ENCODE measurements around the gene PTGR2. TPM values are rescaled to one million over a fixed set of nuclear protein-coding genes. Genes with fewer than 3 reads are reported as not detected.
A peak's percentile ranks its signal among the peaks of the same experiment; 100 is the strongest.

Gene PTGR2
- 16.2 TPM for polyA plus RNA-seq
- long read RNA-seq, donor 1: 0 reads
- long read RNA-seq, donor 2, transcript PTGR2-205 (10 exons, 3,851 nt): major isoform, 5 of 6 reads
- long read RNA-seq, donor 2, partial matches to known transcripts: 0 of 6 reads
- long read RNA-seq, donor 2, other reads (novel, unspliced or antisense): 0 of 6 reads
- long read RNA-seq, donor 3: 0 reads
- long read RNA-seq, donor 4: 0 reads
- long read RNA-seq, donor 5, partial matches to known transcripts: 0 of 2 reads
- long read RNA-seq, donor 5, other reads (novel, unspliced or antisense): 0 of 2 reads
- long read RNA-seq, donor 6, partial matches to known transcripts: 0 of 3 reads
- long read RNA-seq, donor 6, other reads (novel, unspliced or antisense): 0 of 3 reads
- long read RNA-seq, donor 7, partial matches to known transcripts: 0 of 2 reads
- long read RNA-seq, donor 7, other reads (novel, unspliced or antisense): 0 of 2 reads
- long read RNA-seq, donor 8, partial matches to known transcripts: 0 of 2 reads
- long read RNA-seq, donor 8, other reads (novel, unspliced or antisense): 0 of 2 reads
- long read RNA-seq, donor 9, partial matches to known transcripts: 0 of 4 reads
- long read RNA-seq, donor 9, other reads (novel, unspliced or antisense): 0 of 4 reads
- long read RNA-seq, donor 10, partial matches to known transcripts: 0 of 2 reads
- long read RNA-seq, donor 10, other reads (novel, unspliced or antisense): 0 of 2 reads
- long read RNA-seq, donor 11, partial matches to known transcripts: 0 of 2 reads
- long read RNA-seq, donor 11, other reads (novel, unspliced or antisense): 0 of 2 reads

DNA sequence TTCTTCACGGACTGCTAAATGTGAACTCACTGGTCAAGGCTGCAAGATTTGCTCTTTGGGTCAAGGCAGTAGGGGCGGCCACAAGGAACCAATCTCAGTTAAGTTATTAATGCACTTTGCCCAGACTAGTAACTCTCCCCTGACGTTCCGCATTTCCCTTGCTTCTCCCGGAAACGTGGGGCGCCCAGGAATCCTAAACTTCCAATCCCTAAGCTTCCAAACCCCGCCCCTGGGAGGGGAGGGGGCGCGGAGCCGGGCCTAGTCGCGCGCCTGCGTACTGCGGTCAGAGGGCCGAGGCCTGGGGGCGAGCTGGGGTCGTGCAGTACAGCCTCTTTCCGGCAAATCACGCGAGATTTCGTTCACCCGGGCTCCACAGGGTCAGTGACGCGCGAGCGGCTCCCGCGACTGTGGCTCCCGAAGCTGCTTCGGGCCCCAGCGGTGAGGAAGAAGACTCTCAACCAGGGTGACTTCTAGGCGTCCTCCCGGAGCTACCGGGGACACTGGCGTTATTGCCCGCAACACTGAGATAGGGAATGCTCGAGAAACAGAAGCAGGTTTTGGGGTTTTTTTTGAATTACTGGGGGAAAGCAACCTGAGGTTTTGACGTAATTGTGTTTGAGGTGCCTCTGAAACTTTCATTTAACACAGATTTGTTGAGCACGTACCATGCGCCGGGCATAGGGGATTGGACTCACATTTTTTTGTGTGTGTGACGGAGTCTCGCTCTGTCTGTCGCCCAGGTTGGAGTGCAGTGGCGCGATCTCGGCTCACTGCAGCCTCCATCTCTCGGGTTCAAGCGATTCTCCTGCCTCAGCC lies at the start of gene PTGR2:
Gene PTGR2 (plus strand): TSS at position 265 of the 816 bp plus-strand sequence. CDS start 7,032 bp downstream, outside the sequence.
- H3K4me1 ChIP-seq (ENCODE audit: control insufficient read depth, insufficient read depth, low read length): peaks cover 23% of the 10 kb centered on the region
- whole genome bisulfite sequencing (ENCODE audit: insufficient coverage, low lambda C conversion rate): no CpG with 5 or more reads among the region's 51 CpGs
- DNase-seq: peak; percentile 96 to 99
- H3K27me3 ChIP-seq (ENCODE audit: control insufficient read depth, insufficient read depth, low read length): no peaks in the 10 kb centered on the region
- H3K27ac ChIP-seq (ENCODE audit: low read length): peak within 1 kb of the TSS; percentile 95
- H3K36me3 ChIP-seq (ENCODE audit: control insufficient read depth, insufficient read depth, low read length): no peaks in the 10 kb centered on the region
- H3K4me3 ChIP-seq (ENCODE audit: low read length): peak within 1 kb of the TSS; percentile 74
- no peaks in the 10 kb centered on the region for H3K9me3 ChIP-seq (ENCODE audit: control insufficient read depth, low read depth, low read length)

DNA sequence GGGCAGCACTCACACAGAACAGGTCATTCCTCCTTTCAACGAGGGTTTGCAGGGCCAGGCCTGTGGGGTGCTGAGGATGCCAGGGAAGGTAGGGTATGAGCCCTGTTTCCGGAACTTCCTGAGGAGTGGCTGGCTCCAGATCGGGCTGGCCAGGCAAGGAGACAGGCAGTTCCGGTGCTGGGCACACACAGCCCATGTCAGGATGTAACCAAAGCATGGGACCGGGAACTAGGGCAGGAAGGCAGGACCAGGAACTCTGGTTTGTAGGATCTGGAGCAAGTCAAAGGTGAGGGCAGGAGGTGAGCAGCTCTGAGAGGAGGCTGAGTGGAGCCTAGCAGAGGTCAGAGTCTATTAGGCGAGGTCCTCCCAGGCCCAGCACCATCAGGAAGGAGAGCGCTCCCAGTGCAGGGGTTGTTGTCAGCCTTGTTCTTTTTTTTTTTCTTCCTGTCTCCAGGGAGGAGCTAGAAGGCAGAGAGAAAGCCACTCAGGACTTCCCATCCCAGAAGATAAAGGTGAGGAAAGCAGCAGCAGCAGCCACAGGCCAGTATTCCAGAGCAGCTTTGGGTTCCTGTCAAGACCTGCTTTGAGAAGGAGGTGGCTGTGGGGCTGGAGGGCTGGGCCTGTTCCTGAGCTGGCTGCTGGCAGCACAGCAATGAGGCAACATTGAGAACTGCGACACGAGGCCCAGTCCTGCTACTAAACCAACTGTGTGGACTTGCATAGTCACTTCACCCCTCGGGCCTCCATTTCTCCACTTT lies 49.0 kb upstream of the PTGR2 start:
- peak; percentile 86 to 94 for DNase-seq
- H3K27me3 ChIP-seq (ENCODE audit: control insufficient read depth, insufficient read depth, low read length): no peaks in the 10 kb centered on the region
- WGBS (ENCODE audit: insufficient coverage, low lambda C conversion rate): no CpG with 5 or more reads among the region's 10 CpGs
- no peaks in the 10 kb centered on the region for H3K9me3 ChIP-seq (ENCODE audit: control insufficient read depth, low read depth, low read length)
- peaks cover 13% of the 10 kb centered on the region for H3K4me1 ChIP-seq (ENCODE audit: control insufficient read depth, insufficient read depth, low read length)
- no peaks in the 10 kb centered on the region for H3K36me3 ChIP-seq (ENCODE audit: control insufficient read depth, insufficient read depth, low read length)
- peak overlapping the region; percentile 80 for H3K27ac ChIP-seq (ENCODE audit: low read length)
- no peak overlapping the region for H3K4me3 ChIP-seq (ENCODE audit: low read length)

DNA sequence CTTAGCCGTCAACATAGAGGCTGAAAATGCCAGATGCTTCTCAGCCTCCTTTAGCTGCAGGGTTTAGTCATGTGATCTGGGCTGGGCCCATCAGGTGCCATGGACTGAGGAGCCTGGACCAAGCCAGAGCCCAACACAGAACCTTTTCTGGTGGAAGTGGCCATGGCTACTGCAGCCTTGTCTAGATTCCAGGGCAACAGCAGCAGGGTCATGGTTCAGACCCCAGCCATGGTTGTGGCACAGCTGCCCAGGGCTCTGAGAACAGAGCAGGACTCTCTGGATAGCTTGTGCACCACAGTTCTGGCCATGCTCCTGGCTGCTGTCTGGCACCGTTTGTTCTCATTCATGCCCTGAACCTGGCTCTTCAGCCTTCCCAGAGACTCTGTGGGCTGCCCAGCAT lies 47.0 kb upstream of the PTGR2 start:
- WGBS (ENCODE audit: insufficient coverage, low lambda C conversion rate): no CpG with 5 or more reads among the region's 2 CpGs
- Histone ChIP-seq H3K36me3 (ENCODE audit: control insufficient read depth, insufficient read depth, low read length) (no peaks in the 10 kb centered on the region), H3K9me3 (ENCODE audit: control insufficient read depth, low read depth, low read length) (no peaks in the 10 kb centered on the region), H3K27ac (ENCODE audit: low read length) (no peak overlapping the region), H3K27me3 (ENCODE audit: control insufficient read depth, insufficient read depth, low read length) (no peaks in the 10 kb centered on the region), H3K4me3 (ENCODE audit: low read length) (no peak overlapping the region), H3K4me1 (ENCODE audit: control insufficient read depth, insufficient read depth, low read length) (peaks cover 13% of the 10 kb centered on the region)
- no peak for DNase-seq

DNA sequence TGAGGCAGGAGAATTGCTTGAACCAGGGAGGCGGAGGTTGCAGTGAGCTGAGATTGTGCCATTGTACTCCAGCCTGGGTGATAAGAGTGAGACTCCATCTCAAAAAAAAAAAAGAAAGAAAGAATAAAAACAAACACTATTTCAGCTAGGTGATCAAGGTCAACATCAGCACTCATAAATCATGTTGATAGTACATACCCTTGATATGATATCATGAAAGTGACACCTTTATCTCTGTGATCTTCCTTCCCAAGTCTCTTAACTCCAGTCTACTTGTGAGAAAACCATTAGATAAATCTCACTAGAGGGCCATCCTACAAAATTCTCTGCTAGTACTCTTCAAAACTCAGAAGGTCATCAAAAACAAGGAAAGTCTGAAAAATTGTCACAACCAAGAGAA lies 44.2 kb upstream of the PTGR2 start:
- no peak for DNase-seq
- Histone ChIP-seq H3K27ac (ENCODE audit: low read length) (no peak overlapping the region), H3K36me3 (ENCODE audit: control insufficient read depth, insufficient read depth, low read length) (no peaks in the 10 kb centered on the region), H3K9me3 (ENCODE audit: control insufficient read depth, low read depth, low read length) (no peaks in the 10 kb centered on the region), H3K27me3 (ENCODE audit: control insufficient read depth, insufficient read depth, low read length) (no peaks in the 10 kb centered on the region), H3K4me1 (ENCODE audit: control insufficient read depth, insufficient read depth, low read length) (peaks cover 10% of the 10 kb centered on the region), H3K4me3 (ENCODE audit: low read length) (no peak overlapping the region)
- no CpG with 5 or more reads among the region's 1 CpG for WGBS (ENCODE audit: insufficient coverage, low lambda C conversion rate)

DNA sequence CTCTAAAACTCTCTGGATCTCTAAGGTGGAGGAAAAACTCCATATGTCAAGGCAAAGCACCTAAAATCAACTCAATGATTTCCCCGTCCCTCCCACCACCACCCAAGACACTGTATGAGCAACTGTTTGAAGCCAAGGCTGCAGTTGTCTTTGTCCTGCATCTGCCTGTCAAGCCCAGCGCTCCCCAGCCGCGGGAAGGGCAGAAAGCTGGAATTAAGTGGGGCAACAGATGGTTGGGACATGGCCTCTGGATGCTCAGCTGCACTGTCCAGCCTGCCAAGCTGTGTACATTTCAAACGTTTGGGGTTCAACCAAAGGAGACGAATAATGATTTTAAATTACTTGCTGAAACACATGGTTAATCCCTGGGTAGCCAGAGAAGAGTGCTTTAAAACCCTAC lies 42.2 kb upstream of the PTGR2 start:
- no peaks in the 10 kb centered on the region for H3K9me3 ChIP-seq (ENCODE audit: control insufficient read depth, low read depth, low read length)
- H3K4me3 ChIP-seq (ENCODE audit: low read length): no peak overlapping the region
- no peaks in the 10 kb centered on the region for H3K36me3 ChIP-seq (ENCODE audit: control insufficient read depth, insufficient read depth, low read length)
- WGBS (ENCODE audit: insufficient coverage, low lambda C conversion rate): no CpG with 5 or more reads among the region's 6 CpGs
- no peaks in the 10 kb centered on the region for H3K27me3 ChIP-seq (ENCODE audit: control insufficient read depth, insufficient read depth, low read length)
- H3K4me1 ChIP-seq (ENCODE audit: control insufficient read depth, insufficient read depth, low read length): no peaks in the 10 kb centered on the region
- no peak overlapping the region for H3K27ac ChIP-seq (ENCODE audit: low read length)
- no peak for DNase-seq

DNA sequence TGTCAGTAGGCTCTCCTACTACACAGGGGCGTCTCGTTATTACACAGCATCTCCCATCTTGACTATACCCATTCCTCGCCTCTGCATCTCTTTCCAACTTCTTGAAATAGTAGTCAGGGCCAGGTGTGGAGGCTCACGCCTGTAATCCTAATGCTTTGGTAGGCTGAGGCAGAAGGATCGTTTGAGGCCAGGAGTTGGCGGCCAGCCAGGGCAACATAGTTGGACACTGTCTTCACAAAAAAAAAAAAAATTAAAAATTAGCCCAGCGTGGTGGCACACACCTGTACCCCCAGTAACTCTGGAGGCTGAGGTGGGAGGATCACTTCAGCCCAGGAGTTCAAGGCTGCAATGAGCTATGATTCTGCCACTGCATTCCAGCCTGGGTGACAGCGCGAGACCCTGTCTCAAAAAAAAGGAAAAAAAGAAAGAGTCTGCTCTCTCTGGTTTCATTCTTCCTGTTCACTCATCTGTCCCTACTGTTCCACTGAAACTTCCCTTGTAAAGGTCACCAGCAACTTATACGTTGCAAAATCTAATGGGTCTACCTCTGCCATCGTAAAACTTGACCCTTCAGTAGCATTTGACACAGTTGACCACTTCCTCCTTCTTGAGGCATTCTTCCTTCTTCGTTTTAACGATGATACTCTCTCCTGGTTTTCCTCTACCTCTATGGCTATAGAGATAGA lies 41.0 kb upstream of the PTGR2 start:
- no peak overlapping the region for H3K27ac ChIP-seq (ENCODE audit: low read length)
- DNase-seq: no peak
- H3K4me3 ChIP-seq (ENCODE audit: low read length): no peak overlapping the region
- H3K36me3 ChIP-seq (ENCODE audit: control insufficient read depth, insufficient read depth, low read length): no peaks in the 10 kb centered on the region
- H3K9me3 ChIP-seq (ENCODE audit: control insufficient read depth, low read depth, low read length): no peaks in the 10 kb centered on the region
- no peaks in the 10 kb centered on the region for H3K4me1 ChIP-seq (ENCODE audit: control insufficient read depth, insufficient read depth, low read length)
- WGBS (ENCODE audit: insufficient coverage, low lambda C conversion rate): 73% methylated on average over 4 of the region's 13 CpGs
- no peaks in the 10 kb centered on the region for H3K27me3 ChIP-seq (ENCODE audit: control insufficient read depth, insufficient read depth, low read length)

DNA sequence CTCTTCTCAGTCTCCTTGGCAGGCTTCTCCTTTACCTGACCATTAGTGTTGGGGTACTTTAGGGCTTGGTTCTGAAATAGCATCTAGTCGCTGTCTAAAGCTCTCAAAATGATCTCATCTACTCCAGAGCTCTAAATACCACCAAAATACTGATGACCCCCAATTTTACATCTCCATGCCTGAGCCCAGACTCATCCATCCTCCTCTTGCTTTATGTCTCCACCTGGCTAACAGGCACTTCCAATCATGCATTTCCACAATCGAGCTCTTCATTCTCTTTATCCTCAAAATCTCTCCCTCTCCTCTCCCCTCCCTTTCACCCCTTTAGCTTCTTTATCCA lies 40.5 kb upstream of the PTGR2 start:
- 83% methylated on average over 1 of the region's 2 CpGs for WGBS (ENCODE audit: insufficient coverage, low lambda C conversion rate)
- H3K27ac ChIP-seq (ENCODE audit: low read length): no peak overlapping the region
- no peaks in the 10 kb centered on the region for H3K27me3 ChIP-seq (ENCODE audit: control insufficient read depth, insufficient read depth, low read length)
- H3K4me1 ChIP-seq (ENCODE audit: control insufficient read depth, insufficient read depth, low read length): no peaks in the 10 kb centered on the region
- H3K9me3 ChIP-seq (ENCODE audit: control insufficient read depth, low read depth, low read length): no peaks in the 10 kb centered on the region
- no peaks in the 10 kb centered on the region for H3K36me3 ChIP-seq (ENCODE audit: control insufficient read depth, insufficient read depth, low read length)
- no peak for DNase-seq
- H3K4me3 ChIP-seq (ENCODE audit: low read length): no peak overlapping the region

DNA sequence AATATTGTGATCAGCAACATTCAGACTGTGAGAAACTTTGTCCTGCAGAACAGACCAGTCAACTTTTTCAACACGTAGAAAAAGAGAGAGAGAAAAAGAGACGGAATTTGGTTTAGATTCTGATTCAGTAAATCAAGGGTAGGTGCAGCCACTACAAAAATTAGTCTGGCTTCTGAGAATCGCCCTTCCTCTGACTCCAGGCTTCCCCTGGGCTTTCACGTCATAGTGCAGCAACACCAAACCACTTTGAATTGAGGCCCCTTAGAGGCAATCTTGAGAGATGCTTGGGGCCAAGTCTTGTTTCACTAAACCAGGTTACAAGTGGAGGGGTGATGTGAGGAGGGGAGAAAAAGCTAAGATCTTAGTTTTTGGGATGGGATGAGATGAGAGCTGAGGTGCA lies 37.5 kb upstream of the PTGR2 start:
- H3K27ac ChIP-seq (ENCODE audit: low read length): no peak overlapping the region
- no peaks in the 10 kb centered on the region for H3K9me3 ChIP-seq (ENCODE audit: control insufficient read depth, low read depth, low read length)
- H3K27me3 ChIP-seq (ENCODE audit: control insufficient read depth, insufficient read depth, low read length): no peaks in the 10 kb centered on the region
- DNase-seq: no peak
- 80% methylated on average over 1 of the region's 4 CpGs for WGBS (ENCODE audit: insufficient coverage, low lambda C conversion rate)
- H3K36me3 ChIP-seq (ENCODE audit: control insufficient read depth, insufficient read depth, low read length): no peaks in the 10 kb centered on the region
- no peak overlapping the region for H3K4me3 ChIP-seq (ENCODE audit: low read length)
- no peaks in the 10 kb centered on the region for H3K4me1 ChIP-seq (ENCODE audit: control insufficient read depth, insufficient read depth, low read length)

DNA sequence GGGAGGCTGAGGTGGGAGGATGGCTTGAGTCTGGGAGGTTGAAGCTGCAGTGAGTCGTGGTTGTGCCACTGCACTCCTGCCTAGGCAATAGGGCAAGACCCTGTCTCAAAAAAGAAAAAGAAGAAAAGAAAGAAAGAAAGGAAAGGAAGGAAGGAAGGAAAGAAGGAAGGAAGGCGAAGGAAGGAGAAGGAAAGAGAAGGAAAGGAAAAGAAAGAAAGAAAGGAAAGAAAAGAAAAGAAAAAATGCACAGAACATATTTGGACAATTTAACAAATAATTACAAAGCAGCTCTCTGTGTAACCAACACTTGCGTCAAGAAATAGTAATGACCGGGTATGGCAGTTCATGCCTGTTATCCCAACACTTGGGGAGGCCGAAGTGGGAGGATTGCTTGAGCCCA lies 35.8 kb upstream of the PTGR2 start:
- no peak overlapping the region for H3K4me3 ChIP-seq (ENCODE audit: low read length)
- no peaks in the 10 kb centered on the region for H3K9me3 ChIP-seq (ENCODE audit: control insufficient read depth, low read depth, low read length)
- WGBS (ENCODE audit: insufficient coverage, low lambda C conversion rate): 84% methylated on average over 2 of the region's 5 CpGs
- no peaks in the 10 kb centered on the region for H3K36me3 ChIP-seq (ENCODE audit: control insufficient read depth, insufficient read depth, low read length)
- no peaks in the 10 kb centered on the region for H3K4me1 ChIP-seq (ENCODE audit: control insufficient read depth, insufficient read depth, low read length)
- H3K27ac ChIP-seq (ENCODE audit: low read length): no peak overlapping the region
- no peak for DNase-seq
- H3K27me3 ChIP-seq (ENCODE audit: control insufficient read depth, insufficient read depth, low read length): no peaks in the 10 kb centered on the region
